ENCODE data around the gene TBC1D5. TPM values are rescaled to one million over a fixed set of nuclear protein-coding genes. Genes with fewer than 3 reads are reported as not detected.

The TBC1D5 gene
- total RNA-seq, 3 donors from 2014 or later: 70.1 to 109 (median 90.1) TPM

- Histone ChIP-seq H3K27ac (no peak overlapping the region), H3K4me1 (no peaks in the 10 kb centered on the region), H3K9me3 (peaks cover 0 to 9% of the 10 kb centered on the region in 2 donors), H3K36me3 (peaks cover 4% of the 10 kb centered on the region), H3K4me3 (no peak overlapping the region), H3K27me3 (no peaks in the 10 kb centered on the region)
- TF ChIP-seq POLR2AphosphoS5 (IDR thresholded peaks at IDR 0.05) (no peak), POLR2A (IDR thresholded peaks at IDR 0.05) (no peak)
- TF ChIP-seq, protein P1, sequence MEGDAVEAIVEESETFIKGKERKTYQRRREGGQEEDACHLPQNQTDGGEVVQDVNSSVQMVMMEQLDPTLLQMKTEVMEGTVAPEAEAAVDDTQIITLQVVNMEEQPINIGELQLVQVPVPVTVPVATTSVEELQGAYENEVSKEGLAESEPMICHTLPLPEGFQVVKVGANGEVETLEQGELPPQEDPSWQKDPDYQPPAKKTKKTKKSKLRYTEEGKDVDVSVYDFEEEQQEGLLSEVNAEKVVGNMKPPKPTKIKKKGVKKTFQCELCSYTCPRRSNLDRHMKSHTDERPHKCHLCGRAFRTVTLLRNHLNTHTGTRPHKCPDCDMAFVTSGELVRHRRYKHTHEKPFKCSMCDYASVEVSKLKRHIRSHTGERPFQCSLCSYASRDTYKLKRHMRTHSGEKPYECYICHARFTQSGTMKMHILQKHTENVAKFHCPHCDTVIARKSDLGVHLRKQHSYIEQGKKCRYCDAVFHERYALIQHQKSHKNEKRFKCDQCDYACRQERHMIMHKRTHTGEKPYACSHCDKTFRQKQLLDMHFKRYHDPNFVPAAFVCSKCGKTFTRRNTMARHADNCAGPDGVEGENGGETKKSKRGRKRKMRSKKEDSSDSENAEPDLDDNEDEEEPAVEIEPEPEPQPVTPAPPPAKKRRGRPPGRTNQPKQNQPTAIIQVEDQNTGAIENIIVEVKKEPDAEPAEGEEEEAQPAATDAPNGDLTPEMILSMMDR (IDR thresholded peaks at IDR 0.05): no peak
- no peak for DNase-seq (ENCODE audit: low spot score in 2 of 2)
- intact Hi-C loops (cut with DNase I; ENCODE audit: low total_unique reads): no loop called here
These were observed 137.4 kb downstream of the TBC1D5 start for GRCh38 chr3:17605032-17605431.

DNA sequence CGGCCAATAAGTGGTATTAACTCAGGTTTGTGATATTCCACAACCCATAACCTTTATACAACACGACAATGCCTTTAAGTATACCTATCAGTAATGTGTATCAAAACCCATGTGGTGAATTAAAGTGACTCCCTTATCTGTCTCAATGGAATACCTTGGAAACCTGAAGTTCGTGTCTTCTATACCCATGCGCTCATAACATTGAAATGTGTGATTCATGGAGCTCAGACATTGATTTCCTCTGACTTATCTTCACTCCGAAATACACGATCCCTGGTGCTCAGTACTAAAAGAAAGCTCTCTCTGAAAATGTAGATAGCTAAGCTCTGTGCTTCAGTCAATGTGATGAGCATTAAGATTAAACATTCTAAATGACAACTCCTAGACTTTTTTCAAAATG, 140.3 kb downstream of the TBC1D5 start:
- DNase-seq (ENCODE audit: low spot score in 2 of 2): no peak
- H3K27ac ChIP-seq: no peak overlapping the region
- peaks cover 4% of the 10 kb centered on the region for H3K36me3 ChIP-seq
- no peak overlapping the region for H3K4me3 ChIP-seq
- no peaks in the 10 kb centered on the region for H3K27me3 ChIP-seq
- H3K4me1 ChIP-seq: no peaks in the 10 kb centered on the region
- intact Hi-C loops (cut with DNase I; ENCODE audit: low total_unique reads): no loop called here
- TF ChIP-seq POLR2AphosphoS5 (IDR thresholded peaks at IDR 0.05): no peak
- TF ChIP-seq POLR2A (IDR thresholded peaks at IDR 0.05): no peak
- TF ChIP-seq, protein P1 (IDR thresholded peaks at IDR 0.05): no peak
- peaks cover 12 to 17% of the 10 kb centered on the region in 2 donors for H3K9me3 ChIP-seq

DNA sequence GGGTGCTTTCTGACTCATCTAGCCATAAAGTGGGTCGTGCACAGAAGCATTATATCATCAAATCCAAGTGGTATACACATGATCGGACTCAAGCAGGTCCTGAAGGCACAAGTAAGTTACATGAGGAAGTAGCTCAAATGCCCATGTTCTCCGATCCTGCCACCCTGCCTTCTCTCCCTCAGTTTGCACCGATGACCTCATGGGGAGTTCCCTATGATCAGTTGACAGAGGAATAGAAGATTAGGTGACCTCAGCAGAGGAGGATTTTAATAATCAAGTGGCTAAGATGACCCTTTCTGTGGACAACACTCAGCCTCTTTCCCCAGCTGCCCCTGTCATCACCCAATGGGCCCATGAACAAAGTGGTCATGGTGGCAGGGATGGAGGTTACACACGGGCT, 149.5 kb downstream of the TBC1D5 start:
- no peak for DNase-seq (ENCODE audit: low spot score in 2 of 2)
- TF ChIP-seq, protein P1 (IDR thresholded peaks at IDR 0.05): no peak
- Histone ChIP-seq H3K27me3 (no peaks in the 10 kb centered on the region), H3K4me1 (no peaks in the 10 kb centered on the region), H3K27ac (no peak overlapping the region), H3K9me3 (peaks cover 16 to 21% of the 10 kb centered on the region in 2 donors), H3K4me3 (no peak overlapping the region), H3K36me3 (no peaks in the 10 kb centered on the region)
- intact Hi-C loops (cut with DNase I; ENCODE audit: low total_unique reads): no loop called here

GRCh38 chr3:17590465-17590864, 152.0 kb downstream of the TBC1D5 start:
- no peak overlapping the region for H3K27ac ChIP-seq
- H3K4me1 ChIP-seq: no peaks in the 10 kb centered on the region
- no peaks in the 10 kb centered on the region for H3K27me3 ChIP-seq
- H3K36me3 ChIP-seq: no peaks in the 10 kb centered on the region
- H3K4me3 ChIP-seq: no peak overlapping the region
- intact Hi-C loops (cut with DNase I; ENCODE audit: low total_unique reads): no loop called here
- peaks cover 16 to 21% of the 10 kb centered on the region in 2 donors for H3K9me3 ChIP-seq
- DNase-seq (ENCODE audit: low spot score in 2 of 2): no peak
- TF ChIP-seq POLR2A (IDR thresholded peaks at IDR 0.05) (no peak), POLR2AphosphoS5 (IDR thresholded peaks at IDR 0.05) (no peak)
- TF ChIP-seq, protein P1 (IDR thresholded peaks at IDR 0.05): no peak

DNA sequence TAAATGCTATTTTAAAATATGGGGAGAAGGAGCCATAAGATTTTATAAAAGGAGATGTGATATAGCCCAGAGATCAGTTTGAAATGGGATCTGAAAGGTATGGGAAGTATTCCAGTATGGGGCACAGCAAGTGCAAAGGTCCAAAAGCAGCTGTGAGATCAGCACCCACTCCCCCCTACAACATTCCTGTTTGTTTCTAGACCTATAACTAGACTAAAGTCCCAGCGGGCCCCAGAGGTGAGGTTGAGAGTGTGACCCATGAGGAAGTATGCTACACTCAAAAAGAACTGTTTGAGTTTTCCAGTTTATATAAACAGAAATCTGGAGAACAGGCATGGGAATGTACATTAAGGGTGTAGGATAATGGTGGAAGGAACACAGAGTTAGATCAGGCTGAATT, 152.5 kb downstream of the TBC1D5 start:
- no peak for DNase-seq (ENCODE audit: low spot score in 2 of 2)

More for the DNA sequence above, 152.5 kb downstream of the TBC1D5 start:
- Histone ChIP-seq H3K4me1 (no peaks in the 10 kb centered on the region), H3K27ac (no peak overlapping the region), H3K9me3 (peaks cover 16 to 21% of the 10 kb centered on the region in 2 donors), H3K4me3 (no peak overlapping the region), H3K27me3 (no peaks in the 10 kb centered on the region), H3K36me3 (no peaks in the 10 kb centered on the region)
- no peak for TF ChIP-seq POLR2A (IDR thresholded peaks at IDR 0.05)
- TF ChIP-seq, protein P1 (IDR thresholded peaks at IDR 0.05): no peak
- no peak for TF ChIP-seq POLR2AphosphoS5 (IDR thresholded peaks at IDR 0.05)
- intact Hi-C loops (cut with DNase I; ENCODE audit: low total_unique reads): no loop called here

Data from breast epithelium (tissue), 4 donors.